Glutamatergic neuron (in vitro differentiated cells): ENCODE data around the gene BAHCC1. TPM values are rescaled to one million over a fixed set of nuclear protein-coding genes. Genes with fewer than 3 reads are reported as not detected.

Experiments used
- DNase-seq: peaks from one replicate; pipeline ENCODE4 v3.0.0; 2022
- H3K27ac Mint-ChIP-seq: one replicate; pipeline ENCODE4 v1.8.0; 2020; ENCODE audit warnings: mild to moderate bottlenecking, mixed read lengths, inconsistent platforms; ENCODE audit not compliant: unreplicated experiment
- H3K27me3 Mint-ChIP-seq: one replicate; pipeline ENCODE4 v1.8.0; 2020; ENCODE audit warnings: mild to moderate bottlenecking, moderate library complexity, mixed read lengths, inconsistent platforms; ENCODE audit not compliant: unreplicated experiment
- H3K36me3 Mint-ChIP-seq: one replicate; pipeline ENCODE4 v1.8.0; 2020; ENCODE audit warnings: mild to moderate bottlenecking, mixed read lengths, inconsistent platforms; ENCODE audit not compliant: unreplicated experiment
- H3K4me1 Mint-ChIP-seq: one replicate; pipeline ENCODE4 v1.8.0; 2020; ENCODE audit warnings: mild to moderate bottlenecking, low read depth, mixed read lengths, inconsistent platforms; ENCODE audit not compliant: unreplicated experiment
- H3K4me3 Mint-ChIP-seq: one replicate; pipeline ENCODE4 v1.8.0; 2020; ENCODE audit warnings: mild to moderate bottlenecking, mixed read lengths, inconsistent platforms; ENCODE audit not compliant: unreplicated experiment
- H3K9me3 Mint-ChIP-seq: one replicate; pipeline ENCODE4 v1.8.0; 2020; ENCODE audit warnings: mild to moderate bottlenecking, moderate library complexity, mixed read lengths, inconsistent platforms; ENCODE audit not compliant: unreplicated experiment
- CTCF ChIP-seq: fragments of 200-600 bp; sonication (generic); IDR thresholded peaks from one replicate; pipeline ENCODE4 v1.5.0; 2021; ENCODE audit not compliant: partially characterized antibody, unreplicated experiment
- total RNA-seq: library from RNA; stranded (reverse); fragmentation: NEBNext Ultra II Directional; extraction: Animal tissue kit (Norgen Biotek cat#: 25700); gene quantifications from one replicate; pipeline ENCODE4 v1.2.1, GENCODE V29; 2021; ENCODE audit not compliant: unreplicated experiment

The BAHCC1 gene
- total RNA-seq, 1 donor from 2014 or later: 111 TPM

GRCh38 chr17:81500047-81500446 is 104.8 kb downstream of the BAHCC1 start:
- H3K27me3 Mint-ChIP-seq: no peaks in the 10 kb centered on the region
- H3K4me1 Mint-ChIP-seq: peaks cover 1% of the 10 kb centered on the region
- H3K4me3 Mint-ChIP-seq: no peak overlapping the region
- TF ChIP-seq CTCF: no peak
- no peak overlapping the region for H3K27ac Mint-ChIP-seq
- H3K36me3 Mint-ChIP-seq: no peaks in the 10 kb centered on the region
- DNase-seq: no peak
- H3K9me3 Mint-ChIP-seq: peaks cover 2% of the 10 kb centered on the region

DNA sequence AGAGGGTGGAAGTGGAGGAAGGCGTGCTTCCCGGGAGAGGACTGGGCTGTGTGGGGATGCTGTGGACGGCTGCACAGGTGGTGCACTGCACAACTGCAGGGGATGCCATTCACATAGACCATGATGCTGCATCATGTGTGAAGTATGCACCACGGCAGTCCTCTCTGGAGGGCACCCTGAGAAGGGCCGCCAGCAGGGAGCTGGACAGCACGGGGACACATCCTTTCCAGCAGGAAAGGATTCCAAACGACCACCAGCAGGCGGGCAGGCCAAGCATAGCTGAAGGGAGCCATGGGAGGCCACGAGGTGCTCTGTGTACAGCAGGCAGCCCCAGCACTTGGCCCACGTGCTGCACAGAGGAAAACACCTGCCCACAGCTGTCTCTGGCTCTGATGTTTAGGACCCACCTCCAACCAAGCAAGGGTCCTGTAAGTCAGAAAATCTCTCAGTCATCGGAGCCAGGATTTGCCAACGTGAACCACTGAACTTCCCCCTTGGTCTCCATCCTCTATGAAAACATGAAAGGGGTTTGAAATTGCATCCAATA is 107.3 kb downstream of the BAHCC1 start:
- no peaks in the 10 kb centered on the region for H3K27me3 Mint-ChIP-seq
- H3K9me3 Mint-ChIP-seq: peaks cover 2% of the 10 kb centered on the region
- no peaks in the 10 kb centered on the region for H3K4me1 Mint-ChIP-seq
- no peak overlapping the region for H3K27ac Mint-ChIP-seq
- TF ChIP-seq CTCF: no peak
- H3K4me3 Mint-ChIP-seq: no peak overlapping the region
- DNase-seq: no peak
- H3K36me3 Mint-ChIP-seq: no peaks in the 10 kb centered on the region

- Mint-ChIP-seq H3K4me1 (peaks cover 2% of the 10 kb centered on the region), H3K36me3 (no peaks in the 10 kb centered on the region), H3K9me3 (peaks cover 3% of the 10 kb centered on the region), H3K27ac (no peak overlapping the region), H3K4me3 (no peak overlapping the region), H3K27me3 (no peaks in the 10 kb centered on the region)
- no peak for TF ChIP-seq CTCF
- DNase-seq: no peak
Observed at GRCh38 chr17:81503619-81504018, 108.4 kb downstream of the BAHCC1 start.

DNA sequence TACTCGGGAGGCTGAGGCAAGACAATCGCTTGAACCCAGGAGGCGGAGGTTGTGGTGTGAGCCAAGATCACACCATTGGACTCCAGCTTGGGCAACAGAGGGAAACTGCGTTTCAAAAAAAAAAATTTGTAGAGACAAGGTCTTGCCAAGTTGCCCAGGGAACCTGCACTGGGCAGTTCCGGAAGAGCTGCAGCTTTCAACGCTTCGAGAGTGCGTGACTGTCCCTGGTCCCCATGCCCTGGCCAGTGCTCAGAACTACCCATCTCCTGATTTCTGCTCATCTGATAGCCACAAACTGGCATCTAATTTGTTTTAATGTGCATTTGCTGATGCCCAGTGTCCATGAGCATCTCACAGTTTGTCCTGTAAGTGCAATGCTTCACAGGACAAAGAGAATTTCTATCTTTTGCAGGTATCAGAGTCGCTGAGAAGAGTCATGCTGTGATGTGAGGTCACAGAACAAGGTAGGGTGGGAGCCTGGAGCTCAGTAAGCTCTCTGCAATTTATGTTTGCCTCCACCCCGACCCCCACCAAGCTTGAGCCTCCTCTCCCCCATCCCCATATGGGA is 113.5 kb downstream of the BAHCC1 start:
- Mint-ChIP-seq H3K4me1 (peaks cover 9% of the 10 kb centered on the region), H3K27ac (no peak overlapping the region), H3K9me3 (peaks cover 34% of the 10 kb centered on the region), H3K36me3 (peaks cover 29% of the 10 kb centered on the region), H3K4me3 (peak overlapping the region; percentile 100), H3K27me3 (peaks cover 32% of the 10 kb centered on the region)
- TF ChIP-seq CTCF: no peak
- DNase-seq: no peak

- H3K36me3 Mint-ChIP-seq: peaks cover 29% of the 10 kb centered on the region
- peak overlapping the region; percentile 91 for H3K27ac Mint-ChIP-seq
- TF ChIP-seq CTCF: no peak
- H3K4me3 Mint-ChIP-seq: peak overlapping the region; percentile 100
- DNase-seq: no peak
- H3K4me1 Mint-ChIP-seq: peaks cover 9% of the 10 kb centered on the region
- peaks cover 32% of the 10 kb centered on the region for H3K27me3 Mint-ChIP-seq
- H3K9me3 Mint-ChIP-seq: peaks cover 34% of the 10 kb centered on the region
Observed at GRCh38 chr17:81509207-81509971, 114.1 kb downstream of the BAHCC1 start.
